ENCODE data around the gene MTMR11. TPM values are rescaled to one million over a fixed set of nuclear protein-coding genes. Genes with fewer than 3 reads are reported as not detected.
A peak's percentile ranks its signal among the peaks of the same experiment; 100 is the strongest.

MTMR11 gene
- total RNA-seq, 1 experiment from 2014 or later, result 3.9 TPM

- Histone ChIP-seq H4K5ac (ENCODE audit: insufficient read length, low read depth, low read length) (no peak overlapping the region), H3K79me1 (ENCODE audit: insufficient read depth, low read depth, low read length, poor library complexity, severe bottlenecking) (no peaks in the 10 kb centered on the region), H3K4me2 (ENCODE audit: insufficient read depth, insufficient read length, low read length) (no peak overlapping the region), H4K91ac (ENCODE audit: insufficient read length, low read depth, low read length) (no peak overlapping the region), H3K23me2 (ENCODE audit: insufficient read length, low read depth, low read length, poor library complexity, severe bottlenecking) (peaks cover 2% of the 10 kb centered on the region), H3K27ac (ENCODE audit: insufficient read length, low read depth, low read length) (no peak overlapping the region), H2BK12ac (ENCODE audit: insufficient read length, low read depth, low read length) (no peak overlapping the region), H2BK20ac (ENCODE audit: low read depth, low read length, poor library complexity, severe bottlenecking) (no peak overlapping the region), H3T11ph (ENCODE audit: low read length) (no peak overlapping the region), H3K9ac (ENCODE audit: extremely low read depth, insufficient read length, low read length) (no peak overlapping the region), H3K79me2 (ENCODE audit: insufficient read depth, low read length) (no peaks in the 10 kb centered on the region), H3K18ac (ENCODE audit: insufficient read length, low read depth, low read length) (no peak overlapping the region), H3K56ac (ENCODE audit: insufficient read length, low read depth, low read length) (no peak overlapping the region), H3K27me3 (ENCODE audit: insufficient read depth, low read length) (no peaks in the 10 kb centered on the region), H3K9me3 (ENCODE audit: control insufficient read depth, low read depth, low read length) (no peaks in the 10 kb centered on the region), H3K23ac (ENCODE audit: insufficient read length, low read depth, low read length) (no peak overlapping the region), H3K4me1 (ENCODE audit: insufficient read depth, low read length) (peaks cover 2% of the 10 kb centered on the region; the same call in 1 of the 2 replicates), H2AK5ac (ENCODE audit: insufficient read length, low read length) (no peak overlapping the region), H2BK5ac (ENCODE audit: insufficient read length, low read length) (no peak overlapping the region), H4K8ac (replicated peaks; ENCODE audit: insufficient read length, low read depth, low read length) (no peak overlapping the region), H3K4ac (ENCODE audit: low read depth, low read length) (no peak overlapping the region), H2BK15ac (ENCODE audit: low read depth, low read length) (no peak overlapping the region), H4K20me1 (ENCODE audit: control insufficient read depth, insufficient read depth, insufficient read length) (no peaks in the 10 kb centered on the region), H2AFZ (ENCODE audit: low read length) (no peak overlapping the region), H2BK120ac (ENCODE audit: low read depth, low read length, poor library complexity, severe bottlenecking) (no peak overlapping the region), H3K14ac (ENCODE audit: insufficient read depth, low read length) (no peak overlapping the region)
- Mint-ChIP-seq H3K36me3 (ENCODE audit: insufficient read depth in 1 of 3, low read depth in 3 of 3) (no peaks in the 10 kb centered on the region), H3K27ac (peak overlapping the region in 1 of 3 experiments; percentile 18; a peak in 1 of 7 replicates), H3K27me3 (ENCODE audit: low read depth) (no peaks in the 10 kb centered on the region), H3K9me3 (no peaks in the 10 kb centered on the region), H3K4me1 (peaks cover 0 to 3% of the 10 kb centered on the region in 2 experiments; a peak in 1 of 4 replicates), H3K4me3 (no peak overlapping the region)
- WGBS (ENCODE audit: extremely low coverage, insufficient read length, low lambda C conversion rate), result no CpG with 5 or more reads among the region's 1 CpG
- DNase-seq, result no peak
- no peak for TF ChIP-seq CTCF (conservative IDR thresholded peaks at IDR 0.05)
These were observed 57.1 kb downstream of the MTMR11 start for GRCh38 chr1:149879556-149879955.

Other genes with a start within 250 kb of the MTMR11 start
- not detected in 2 replicates for gene FCGR1A, start 154.2 kb downstream of the MTMR11 start, total RNA-seq (2021)
- 5.7 and 6.0 TPM in 2 replicates for gene BOLA1, start 37.3 kb downstream of the MTMR11 start, total RNA-seq (2021)
- gene SV2A, start 19.0 kb downstream of the MTMR11 start, total RNA-seq (2021), result 42.4 and 44.4 TPM in 2 replicates
- gene SF3B4, start 9.1 kb downstream of the MTMR11 start, total RNA-seq (2021), result 123 and 127 TPM in 2 replicates
- 22.5 and 23.5 TPM in 2 replicates for gene OTUD7B, start 73.8 kb upstream of the MTMR11 start, total RNA-seq (2021)
- gene VPS45, start 130.9 kb upstream of the MTMR11 start, total RNA-seq (2021), result 31.8 and 31.9 TPM in 2 replicates
- gene PLEKHO1, start 213.0 kb upstream of the MTMR11 start, total RNA-seq (2021), result 47.6 and 48.1 TPM in 2 replicates

All from H9 (cell line).